ENCODE results near the gene PSMB3.

DNA sequence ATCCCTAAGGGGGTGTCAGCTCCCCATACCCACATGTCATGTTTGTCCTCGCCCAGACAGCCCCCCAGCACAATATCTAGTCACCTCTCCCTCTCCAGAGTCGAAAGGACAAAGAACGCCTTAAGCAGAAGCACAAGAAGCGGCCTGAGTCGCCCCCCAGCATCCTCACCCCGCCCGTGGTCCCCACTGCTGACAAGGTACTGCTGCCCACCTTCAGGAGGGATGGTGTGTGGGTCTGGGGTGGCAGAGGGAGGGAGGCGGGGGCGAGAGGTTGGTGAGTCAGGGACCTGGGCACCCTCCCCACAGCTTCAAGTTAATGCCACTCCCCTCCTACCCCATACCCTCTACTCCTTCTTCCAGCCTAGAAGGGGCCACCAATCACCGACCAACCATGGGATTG is 39.9 kb upstream of the PSMB3 start:
- TF ChIP-seq, protein P1, sequence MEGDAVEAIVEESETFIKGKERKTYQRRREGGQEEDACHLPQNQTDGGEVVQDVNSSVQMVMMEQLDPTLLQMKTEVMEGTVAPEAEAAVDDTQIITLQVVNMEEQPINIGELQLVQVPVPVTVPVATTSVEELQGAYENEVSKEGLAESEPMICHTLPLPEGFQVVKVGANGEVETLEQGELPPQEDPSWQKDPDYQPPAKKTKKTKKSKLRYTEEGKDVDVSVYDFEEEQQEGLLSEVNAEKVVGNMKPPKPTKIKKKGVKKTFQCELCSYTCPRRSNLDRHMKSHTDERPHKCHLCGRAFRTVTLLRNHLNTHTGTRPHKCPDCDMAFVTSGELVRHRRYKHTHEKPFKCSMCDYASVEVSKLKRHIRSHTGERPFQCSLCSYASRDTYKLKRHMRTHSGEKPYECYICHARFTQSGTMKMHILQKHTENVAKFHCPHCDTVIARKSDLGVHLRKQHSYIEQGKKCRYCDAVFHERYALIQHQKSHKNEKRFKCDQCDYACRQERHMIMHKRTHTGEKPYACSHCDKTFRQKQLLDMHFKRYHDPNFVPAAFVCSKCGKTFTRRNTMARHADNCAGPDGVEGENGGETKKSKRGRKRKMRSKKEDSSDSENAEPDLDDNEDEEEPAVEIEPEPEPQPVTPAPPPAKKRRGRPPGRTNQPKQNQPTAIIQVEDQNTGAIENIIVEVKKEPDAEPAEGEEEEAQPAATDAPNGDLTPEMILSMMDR (tag by site-specific recombination; IDR thresholded peaks at IDR 0.05) = no peak
- TF ChIP-seq ZNF621 (tag by site-specific recombination; IDR thresholded peaks at IDR 0.05) = no peak
- no peak for TF ChIP-seq BCL11A (tag by site-specific recombination; IDR thresholded peaks at IDR 0.05; ENCODE audit: low read depth)
- TF ChIP-seq ZNF121 (tag by site-specific recombination; IDR thresholded peaks at IDR 0.05) = no peak
- no peak for TF ChIP-seq ZNF670 (tag by site-specific recombination; IDR thresholded peaks at IDR 0.05; ENCODE audit: low read depth)
- TF ChIP-seq, protein P2, sequence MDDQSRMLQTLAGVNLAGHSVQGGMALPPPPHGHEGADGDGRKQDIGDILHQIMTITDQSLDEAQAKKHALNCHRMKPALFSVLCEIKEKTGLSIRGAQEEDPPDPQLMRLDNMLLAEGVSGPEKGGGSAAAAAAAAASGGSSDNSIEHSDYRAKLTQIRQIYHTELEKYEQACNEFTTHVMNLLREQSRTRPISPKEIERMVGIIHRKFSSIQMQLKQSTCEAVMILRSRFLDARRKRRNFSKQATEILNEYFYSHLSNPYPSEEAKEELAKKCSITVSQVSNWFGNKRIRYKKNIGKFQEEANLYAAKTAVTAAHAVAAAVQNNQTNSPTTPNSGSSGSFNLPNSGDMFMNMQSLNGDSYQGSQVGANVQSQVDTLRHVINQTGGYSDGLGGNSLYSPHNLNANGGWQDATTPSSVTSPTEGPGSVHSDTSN (CRISPR knock-in tag; IDR thresholded peaks at IDR 0.05) = no peak
- no peak for TF ChIP-seq ZFP3 (tag by site-specific recombination; IDR thresholded peaks at IDR 0.05; ENCODE audit: low read depth)
- TF ChIP-seq, protein P3, sequence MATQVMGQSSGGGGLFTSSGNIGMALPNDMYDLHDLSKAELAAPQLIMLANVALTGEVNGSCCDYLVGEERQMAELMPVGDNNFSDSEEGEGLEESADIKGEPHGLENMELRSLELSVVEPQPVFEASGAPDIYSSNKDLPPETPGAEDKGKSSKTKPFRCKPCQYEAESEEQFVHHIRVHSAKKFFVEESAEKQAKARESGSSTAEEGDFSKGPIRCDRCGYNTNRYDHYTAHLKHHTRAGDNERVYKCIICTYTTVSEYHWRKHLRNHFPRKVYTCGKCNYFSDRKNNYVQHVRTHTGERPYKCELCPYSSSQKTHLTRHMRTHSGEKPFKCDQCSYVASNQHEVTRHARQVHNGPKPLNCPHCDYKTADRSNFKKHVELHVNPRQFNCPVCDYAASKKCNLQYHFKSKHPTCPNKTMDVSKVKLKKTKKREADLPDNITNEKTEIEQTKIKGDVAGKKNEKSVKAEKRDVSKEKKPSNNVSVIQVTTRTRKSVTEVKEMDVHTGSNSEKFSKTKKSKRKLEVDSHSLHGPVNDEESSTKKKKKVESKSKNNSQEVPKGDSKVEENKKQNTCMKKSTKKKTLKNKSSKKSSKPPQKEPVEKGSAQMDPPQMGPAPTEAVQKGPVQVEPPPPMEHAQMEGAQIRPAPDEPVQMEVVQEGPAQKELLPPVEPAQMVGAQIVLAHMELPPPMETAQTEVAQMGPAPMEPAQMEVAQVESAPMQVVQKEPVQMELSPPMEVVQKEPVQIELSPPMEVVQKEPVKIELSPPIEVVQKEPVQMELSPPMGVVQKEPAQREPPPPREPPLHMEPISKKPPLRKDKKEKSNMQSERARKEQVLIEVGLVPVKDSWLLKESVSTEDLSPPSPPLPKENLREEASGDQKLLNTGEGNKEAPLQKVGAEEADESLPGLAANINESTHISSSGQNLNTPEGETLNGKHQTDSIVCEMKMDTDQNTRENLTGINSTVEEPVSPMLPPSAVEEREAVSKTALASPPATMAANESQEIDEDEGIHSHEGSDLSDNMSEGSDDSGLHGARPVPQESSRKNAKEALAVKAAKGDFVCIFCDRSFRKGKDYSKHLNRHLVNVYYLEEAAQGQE (tag by site-specific recombination; IDR thresholded peaks at IDR 0.05) = no peak
- TF ChIP-seq ZNF324 (tag by site-specific recombination; IDR thresholded peaks at IDR 0.05) = no peak
- TF ChIP-seq, protein P4, sequence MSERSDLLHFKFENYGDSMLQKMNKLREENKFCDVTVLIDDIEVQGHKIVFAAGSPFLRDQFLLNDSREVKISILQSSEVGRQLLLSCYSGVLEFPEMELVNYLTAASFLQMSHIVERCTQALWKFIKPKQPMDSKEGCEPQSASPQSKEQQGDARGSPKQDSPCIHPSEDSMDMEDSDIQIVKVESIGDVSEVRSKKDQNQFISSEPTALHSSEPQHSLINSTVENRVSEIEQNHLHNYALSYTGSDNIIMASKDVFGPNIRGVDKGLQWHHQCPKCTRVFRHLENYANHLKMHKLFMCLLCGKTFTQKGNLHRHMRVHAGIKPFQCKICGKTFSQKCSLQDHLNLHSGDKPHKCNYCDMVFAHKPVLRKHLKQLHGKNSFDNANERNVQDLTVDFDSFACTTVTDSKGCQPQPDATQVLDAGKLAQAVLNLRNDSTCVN (tag by site-specific recombination; optimal IDR thresholded peaks at IDR 0.05) = no peak
- TF ChIP-seq, protein P5, sequence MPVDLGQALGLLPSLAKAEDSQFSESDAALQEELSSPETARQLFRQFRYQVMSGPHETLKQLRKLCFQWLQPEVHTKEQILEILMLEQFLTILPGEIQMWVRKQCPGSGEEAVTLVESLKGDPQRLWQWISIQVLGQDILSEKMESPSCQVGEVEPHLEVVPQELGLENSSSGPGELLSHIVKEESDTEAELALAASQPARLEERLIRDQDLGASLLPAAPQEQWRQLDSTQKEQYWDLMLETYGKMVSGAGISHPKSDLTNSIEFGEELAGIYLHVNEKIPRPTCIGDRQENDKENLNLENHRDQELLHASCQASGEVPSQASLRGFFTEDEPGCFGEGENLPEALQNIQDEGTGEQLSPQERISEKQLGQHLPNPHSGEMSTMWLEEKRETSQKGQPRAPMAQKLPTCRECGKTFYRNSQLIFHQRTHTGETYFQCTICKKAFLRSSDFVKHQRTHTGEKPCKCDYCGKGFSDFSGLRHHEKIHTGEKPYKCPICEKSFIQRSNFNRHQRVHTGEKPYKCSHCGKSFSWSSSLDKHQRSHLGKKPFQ (tag by site-specific recombination; IDR thresholded peaks at IDR 0.05) = no peak
- TF ChIP-seq ZNF426 (tag by site-specific recombination; IDR thresholded peaks at IDR 0.05) = no peak
- TF ChIP-seq YY1 (tag by site-specific recombination; IDR thresholded peaks at IDR 0.05) = no peak

All from HEK293 (cell line).